Stomach (tissue), 4 donors: Measurements from ENCODE around the gene MEAK7.

Source experiments
- EP300 ChIP-seq: sonication (generic); formaldehyde crosslinking; IDR thresholded peaks from one replicate; pipeline ENCODE4 v1.6.1; 2017; ENCODE audit warnings: antibody characterized with exemption
- POLR2A ChIP-seq, 4 donors: fragments of 450-650 bp; IDR thresholded peaks; one replicate each; pipeline ENCODE4 v1.6.1; 2016; ENCODE audit warnings: antibody characterized with exemption in 4 of 4, control low read depth in 2 of 4, mild to moderate bottlenecking in 1 of 4, moderate library complexity in 1 of 4
- POLR2AphosphoS5 ChIP-seq, 3 donors: sonication (generic); formaldehyde crosslinking; IDR thresholded peaks; one replicate each; pipeline ENCODE4 v1.6.1; 2016; ENCODE audit warnings: antibody characterized with exemption in 3 of 3
- TF ChIP-seq, protein P1 (sequence below), 7 experiments: fragments of 450-650 bp in 4 of 7; fragments of 200-600 bp in 3 of 7; sonication (generic) in 3 of 7; IDR thresholded peaks; one replicate each; pipeline ENCODE4 v1.5.1; 2016 to 2019; ENCODE audit warnings: antibody characterized with exemption in 7 of 7, control low read depth in 2 of 7, mild to moderate bottlenecking in 1 of 7

- no peak for TF ChIP-seq POLR2A (IDR thresholded peaks at IDR 0.05)
- TF ChIP-seq, protein P1, sequence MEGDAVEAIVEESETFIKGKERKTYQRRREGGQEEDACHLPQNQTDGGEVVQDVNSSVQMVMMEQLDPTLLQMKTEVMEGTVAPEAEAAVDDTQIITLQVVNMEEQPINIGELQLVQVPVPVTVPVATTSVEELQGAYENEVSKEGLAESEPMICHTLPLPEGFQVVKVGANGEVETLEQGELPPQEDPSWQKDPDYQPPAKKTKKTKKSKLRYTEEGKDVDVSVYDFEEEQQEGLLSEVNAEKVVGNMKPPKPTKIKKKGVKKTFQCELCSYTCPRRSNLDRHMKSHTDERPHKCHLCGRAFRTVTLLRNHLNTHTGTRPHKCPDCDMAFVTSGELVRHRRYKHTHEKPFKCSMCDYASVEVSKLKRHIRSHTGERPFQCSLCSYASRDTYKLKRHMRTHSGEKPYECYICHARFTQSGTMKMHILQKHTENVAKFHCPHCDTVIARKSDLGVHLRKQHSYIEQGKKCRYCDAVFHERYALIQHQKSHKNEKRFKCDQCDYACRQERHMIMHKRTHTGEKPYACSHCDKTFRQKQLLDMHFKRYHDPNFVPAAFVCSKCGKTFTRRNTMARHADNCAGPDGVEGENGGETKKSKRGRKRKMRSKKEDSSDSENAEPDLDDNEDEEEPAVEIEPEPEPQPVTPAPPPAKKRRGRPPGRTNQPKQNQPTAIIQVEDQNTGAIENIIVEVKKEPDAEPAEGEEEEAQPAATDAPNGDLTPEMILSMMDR (IDR thresholded peaks at IDR 0.05) = no peak
- TF ChIP-seq POLR2AphosphoS5 (IDR thresholded peaks at IDR 0.05) = no peak
- TF ChIP-seq EP300 = no peak
These were observed 8.7 kb upstream of the MEAK7 start for GRCh38 chr16:84513123-84513522.
